Measurements from ENCODE around the gene WSB1. TPM values are rescaled to one million over a fixed set of nuclear protein-coding genes. Genes with fewer than 3 reads are reported as not detected.
A peak's percentile ranks its signal among the peaks of the same experiment; 100 is the strongest.

Gene WSB1
- total and polyA plus RNA-seq, 10 of the 15 experiments (the other 5 are each of a cell fraction or from before 2014, with no cell fraction given) = 26.6 to 458 (median 101) TPM

DNA sequence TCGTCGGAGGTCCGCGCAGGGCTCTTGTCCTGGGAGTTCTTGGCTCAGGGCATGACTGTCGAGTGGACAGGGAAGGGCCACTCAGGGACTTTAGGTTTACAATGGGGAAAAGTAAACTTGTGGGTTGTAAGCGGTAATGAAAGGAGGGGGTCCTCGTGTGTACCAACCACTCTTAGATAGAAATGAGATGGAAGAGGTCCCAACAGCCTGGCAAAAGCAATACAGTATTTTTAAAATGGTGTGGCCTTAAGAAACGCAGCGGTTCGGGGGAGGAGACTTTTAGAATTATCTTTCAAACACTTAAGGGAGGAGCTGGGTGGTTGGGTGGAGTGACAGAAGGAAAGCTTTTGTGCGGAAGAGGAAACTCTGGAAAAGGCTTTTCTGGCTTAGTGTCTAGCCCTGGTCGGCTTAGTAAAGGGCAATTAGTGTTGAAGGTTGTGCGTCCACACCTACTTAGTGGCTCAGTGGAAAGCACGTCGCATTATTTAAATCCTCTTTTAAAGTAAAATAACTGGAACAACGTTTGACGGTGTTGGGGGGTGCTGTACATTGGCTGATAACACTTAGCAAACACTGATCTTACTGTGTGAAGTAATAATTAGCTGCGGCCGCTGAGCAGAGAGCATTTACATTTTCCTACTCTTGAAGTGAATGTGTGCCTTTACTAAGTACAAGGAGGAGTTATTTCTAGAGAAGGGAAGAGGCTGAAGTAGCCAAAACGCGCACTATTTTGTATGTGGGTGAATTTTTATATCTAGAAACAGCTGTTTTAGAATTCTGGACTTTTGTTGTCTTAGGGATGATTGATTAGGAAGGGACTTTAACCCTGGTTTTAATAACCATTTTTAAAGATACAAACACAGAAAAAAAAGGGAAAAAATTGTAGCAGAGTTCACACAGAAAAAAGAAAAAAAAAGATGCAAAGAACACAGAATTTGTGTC, 1.0 kb downstream of the WSB1 start (continued):
- no peak for TF ChIP-seq ZBTB40 (IDR thresholded peaks at IDR 0.05; ENCODE audit: borderline replicate concordance)
- TF ChIP-seq ZBED1 (IDR thresholded peaks at IDR 0.05; ENCODE audit: borderline replicate concordance) = peak; percentile 26; the same call in 1 of the 2 replicates
- TF ChIP-seq, protein P1, sequence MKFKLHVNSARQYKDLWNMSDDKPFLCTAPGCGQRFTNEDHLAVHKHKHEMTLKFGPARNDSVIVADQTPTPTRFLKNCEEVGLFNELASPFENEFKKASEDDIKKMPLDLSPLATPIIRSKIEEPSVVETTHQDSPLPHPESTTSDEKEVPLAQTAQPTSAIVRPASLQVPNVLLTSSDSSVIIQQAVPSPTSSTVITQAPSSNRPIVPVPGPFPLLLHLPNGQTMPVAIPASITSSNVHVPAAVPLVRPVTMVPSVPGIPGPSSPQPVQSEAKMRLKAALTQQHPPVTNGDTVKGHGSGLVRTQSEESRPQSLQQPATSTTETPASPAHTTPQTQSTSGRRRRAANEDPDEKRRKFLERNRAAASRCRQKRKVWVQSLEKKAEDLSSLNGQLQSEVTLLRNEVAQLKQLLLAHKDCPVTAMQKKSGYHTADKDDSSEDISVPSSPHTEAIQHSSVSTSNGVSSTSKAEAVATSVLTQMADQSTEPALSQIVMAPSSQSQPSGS (IDR thresholded peaks at IDR 0.05; ENCODE audit: low read length) = peak; percentile 59; the same call in 1 of the 2 replicates
- TF ChIP-seq PKNOX1 (IDR thresholded peaks at IDR 0.05) = peak; percentile 77
- no peak for TF ChIP-seq EP300 (IDR thresholded peaks at IDR 0.05; ENCODE audit: borderline replicate concordance in 1 of 2, control insufficient read depth in 1 of 2, low read depth in 2 of 2, low read length in 2 of 2)
- TF ChIP-seq, protein P2, sequence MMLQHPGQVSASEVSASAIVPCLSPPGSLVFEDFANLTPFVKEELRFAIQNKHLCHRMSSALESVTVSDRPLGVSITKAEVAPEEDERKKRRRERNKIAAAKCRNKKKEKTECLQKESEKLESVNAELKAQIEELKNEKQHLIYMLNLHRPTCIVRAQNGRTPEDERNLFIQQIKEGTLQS (IDR thresholded peaks at IDR 0.05; ENCODE audit: borderline replicate concordance, extremely low read depth, low read depth, low read length) = no peak
- peak; percentile 60; the same call in 1 of the 2 replicates for TF ChIP-seq POLR2AphosphoS5 (IDR thresholded peaks at IDR 0.05; ENCODE audit: low read length)
- TF ChIP-seq ZSCAN29 (IDR thresholded peaks at IDR 0.05) = no peak
- peak; percentile 40; the same call in 1 of the 2 replicates for TF ChIP-seq SMARCA5 (IDR thresholded peaks at IDR 0.05)
- no peak for TF ChIP-seq PML (IDR thresholded peaks at IDR 0.05; ENCODE audit: low read length)
- TF ChIP-seq NBN (IDR thresholded peaks at IDR 0.05) = no peak; the same call in 1 of the 2 replicates
- no peak for TF ChIP-seq CHD4 (IDR thresholded peaks at IDR 0.05)
- 0 out of 2 replicates have a peak, but pooled peaks have one; percentile 53 for TF ChIP-seq NFIC (IDR thresholded peaks at IDR 0.05; ENCODE audit: low read depth, low read length)
- peak; percentile 53; the same call in 1 of the 2 replicates for TF ChIP-seq RUNX3 (IDR thresholded peaks at IDR 0.05; ENCODE audit: low read length)
- peak; percentile 37; the same call in 1 of the 2 replicates for TF ChIP-seq MTA3 (IDR thresholded peaks at IDR 0.05; ENCODE audit: borderline replicate concordance, low read length)
- peak; percentile 24 for TF ChIP-seq SKIL (IDR thresholded peaks at IDR 0.05; ENCODE audit: low read depth, poor library complexity, severe bottlenecking)

Data from GM12878 (cell line).